IMR-90 (cell line): Measurements from ENCODE around the gene CDR2L. TPM values are rescaled to one million over a fixed set of nuclear protein-coding genes. Genes with fewer than 3 reads are reported as not detected.

Experiments
- ATAC-seq: fragments of 200-7000 bp; cut with Tn5 transposase; 2 replicates; pipeline ENCODE4 v1.9.1; 2020; ENCODE audit warnings: low read depth, mild to moderate bottlenecking, moderate library complexity
- BruUV-seq: library from RNA; stranded (reverse); fragments of 400-500 nt; replicated peaks from 2 replicates; lab custom pipeline; 2021; lab: Mats Ljungman, UMichigan
- CTCF ChIA-PET: fragments of 300-600 bp; formaldehyde crosslinking; extraction: SDS; loops from one replicate; lab custom pipeline; 2021; ENCODE audit warnings: antibody characterized with exemption; lab: Yijun Ruan, JAX
- POLR2A ChIA-PET: fragments of 300-600 bp; sonication (Branson Sonifier 250); formaldehyde crosslinking; loops from one replicate; lab custom pipeline; 2022; ENCODE audit warnings: antibody characterized with exemption; ENCODE audit not compliant: unreplicated experiment; lab: Charles Lee
- DNase-seq: peaks from one replicate; pipeline ENCODE4 v3.0.0; 2013
- H2AFZ ChIP-seq: replicated peaks from 2 replicates; pipeline ENCODE3; 2013; ENCODE audit warnings: low read length, mild to moderate bottlenecking; ENCODE audit not compliant: poor library complexity
- H2AK5ac ChIP-seq: 2 replicates; pipeline ENCODE4 v1.6.1; 2013; ENCODE audit warnings: low read depth, low read length, inconsistent platforms
- H2AK9ac ChIP-seq: replicated peaks from 2 replicates; pipeline ENCODE3; 2013; ENCODE audit warnings: mild to moderate bottlenecking, low read depth, low read length, moderate library complexity; ENCODE audit not compliant: poor library complexity
- H2BK120ac ChIP-seq: 2 replicates; pipeline ENCODE4 v1.6.1; 2013; ENCODE audit warnings: low read depth, low read length, inconsistent platforms
- H2BK15ac ChIP-seq: 3 replicates; pipeline ENCODE4 v1.6.1; 2013; ENCODE audit warnings: low read depth, low read length, inconsistent platforms
- H2BK20ac ChIP-seq: 2 replicates; pipeline ENCODE4 v1.6.1; 2013; ENCODE audit warnings: low read depth, mild to moderate bottlenecking, inconsistent platforms, low read length, moderate library complexity
- H2BK5ac ChIP-seq: 2 replicates; pipeline ENCODE4 v1.6.1; 2013; ENCODE audit warnings: mild to moderate bottlenecking, low read depth, low read length, inconsistent platforms; ENCODE audit not compliant: poor library complexity, severe bottlenecking
- H3K14ac ChIP-seq: replicated peaks from 2 replicates; pipeline ENCODE4 v1.6.1; 2013; ENCODE audit warnings: low read depth, low read length, inconsistent platforms
- H3K18ac ChIP-seq: 2 replicates; pipeline ENCODE4 v1.6.1; 2013; ENCODE audit warnings: low read depth, low read length, control low read depth
- H3K23ac ChIP-seq: 2 replicates; pipeline ENCODE4 v1.6.1; 2013; ENCODE audit warnings: low read depth, low read length, inconsistent platforms
- H3K27ac ChIP-seq: 2 replicates; pipeline ENCODE4 v1.5.1; 2013; ENCODE audit warnings: mild to moderate bottlenecking, control low read depth, low read length; ENCODE audit not compliant: insufficient read depth
- H3K27me3 ChIP-seq: 2 replicates; pipeline ENCODE4 v1.6.1; 2013; ENCODE audit warnings: low read length; ENCODE audit not compliant: control insufficient read depth, insufficient read depth
- H3K36me3 ChIP-seq: 2 replicates; pipeline ENCODE4 v1.6.1; 2013; ENCODE audit warnings: low read length, mixed read lengths; ENCODE audit not compliant: control insufficient read depth, insufficient read depth
- H3K4ac ChIP-seq: 2 replicates; pipeline ENCODE4 v1.6.1; 2013; ENCODE audit warnings: low read depth, low read length, inconsistent platforms
- H3K4me1 ChIP-seq: 2 replicates; pipeline ENCODE4 v1.6.1; 2013; ENCODE audit warnings: low read length, mixed read lengths; ENCODE audit not compliant: control insufficient read depth, insufficient read depth
- H3K4me2 ChIP-seq: 2 replicates; pipeline ENCODE4 v1.6.1; 2013; ENCODE audit warnings: low read depth, mild to moderate bottlenecking, control low read depth, low read length, moderate library complexity
- H3K4me3 ChIP-seq: 2 replicates; pipeline ENCODE4 v1.5.1; 2013; ENCODE audit warnings: low read depth, mild to moderate bottlenecking, control low read depth, low read length, moderate library complexity; ENCODE audit not compliant: insufficient read depth
- H3K56ac ChIP-seq: 2 replicates; pipeline ENCODE4 v1.6.1; 2013; ENCODE audit warnings: low read length, inconsistent platforms; ENCODE audit not compliant: insufficient read depth; ENCODE audit errors: extremely low read depth
- H3K79me1 ChIP-seq, 2 experiments: 2 replicates each; pipeline ENCODE4 v1.6.1; 2013; ENCODE audit warnings: low read length in 2 of 2, inconsistent platforms in 1 of 2, low read depth in 1 of 2
- H3K9ac ChIP-seq: 2 replicates; pipeline ENCODE4 v1.6.1; 2013; ENCODE audit warnings: low read depth, low read length, control low read depth
- H3K9me1 ChIP-seq: 2 replicates; pipeline ENCODE4 v1.6.1; 2013; ENCODE audit warnings: low read length, inconsistent platforms; ENCODE audit not compliant: insufficient read depth
- H3K9me3 ChIP-seq: 2 replicates; pipeline ENCODE4 v1.6.1; 2013; ENCODE audit warnings: low read length; ENCODE audit not compliant: control insufficient read depth, insufficient read depth
- H4K20me1 ChIP-seq: 2 replicates; pipeline ENCODE4 v1.6.1; 2013; ENCODE audit warnings: low read length, inconsistent platforms; ENCODE audit not compliant: insufficient read depth
- H4K5ac ChIP-seq: 2 replicates; pipeline ENCODE4 v1.6.1; 2013; ENCODE audit warnings: mild to moderate bottlenecking, low read depth, low read length, control low read depth
- H4K8ac ChIP-seq, 2 experiments: 2 replicates each; pipeline ENCODE4 v1.6.1; 2013; ENCODE audit warnings: low read depth in 2 of 2, low read length in 2 of 2, control low read depth in 1 of 2, inconsistent platforms in 1 of 2
- H4K91ac ChIP-seq: 2 replicates; pipeline ENCODE4 v1.6.1; 2013; ENCODE audit warnings: low read depth, low read length, inconsistent platforms; ENCODE audit not compliant: insufficient read depth
- BHLHE40 ChIP-seq: fragments of 150-350 bp; IDR thresholded peaks from 2 replicates; pipeline ENCODE4 v1.6.1; 2016; ENCODE audit warnings: mild to moderate bottlenecking, low read depth, low read length
- CEBPB ChIP-seq: IDR thresholded peaks from 2 replicates; pipeline ENCODE4 v1.6.1; 2012; ENCODE audit warnings: low read depth, low read length, improper control_type of control experiment
- CHD1 ChIP-seq: IDR thresholded peaks from 2 replicates; pipeline ENCODE4 v1.6.1; 2012; ENCODE audit warnings: low read depth, low read length, improper control_type of control experiment
- FOS ChIP-seq: fragments of 150-350 bp; IDR thresholded peaks from 2 replicates; pipeline ENCODE4 v1.6.1; 2016; ENCODE audit warnings: low read depth, low read length
- MAFK ChIP-seq: IDR thresholded peaks from 2 replicates; pipeline ENCODE4 v1.6.1; 2012; ENCODE audit warnings: low read depth, low read length, improper control_type of control experiment
- MAZ ChIP-seq: IDR thresholded peaks from 2 replicates; pipeline ENCODE4 v1.6.1; 2012; ENCODE audit warnings: low read depth, mild to moderate bottlenecking, low read length, improper control_type of control experiment, moderate library complexity, borderline replicate concordance
- MXI1 ChIP-seq: IDR thresholded peaks from 2 replicates; pipeline ENCODE4 v1.6.1; 2012; ENCODE audit warnings: low read depth, mild to moderate bottlenecking, low read length, moderate library complexity, borderline replicate concordance
- NFE2L2 ChIP-seq: fragments of 150-350 bp; IDR thresholded peaks from 2 replicates; pipeline ENCODE4 v1.6.1; 2016; ENCODE audit warnings: low read depth, mild to moderate bottlenecking, low read length
- POLR2A ChIP-seq: IDR thresholded peaks from 2 replicates; pipeline ENCODE4 v1.6.1; 2012; ENCODE audit warnings: mild to moderate bottlenecking, low read depth, low read length
- RAD21 ChIP-seq: IDR thresholded peaks from 2 replicates; pipeline ENCODE4 v1.6.1; 2012; ENCODE audit warnings: low read length, improper control_type of control experiment
- RCOR1 ChIP-seq: IDR thresholded peaks from 2 replicates; pipeline ENCODE4 v1.6.1; 2012; ENCODE audit warnings: mild to moderate bottlenecking, low read length, improper control_type of control experiment; ENCODE audit not compliant: insufficient replicate concordance
- RFX5 ChIP-seq: IDR thresholded peaks from 2 replicates; pipeline ENCODE4 v1.8.0; 2012; ENCODE audit warnings: low read depth, mild to moderate bottlenecking, low read length, moderate library complexity
- SMC3 ChIP-seq: fragments of 150-350 bp; IDR thresholded peaks from 2 replicates; pipeline ENCODE4 v1.6.1; 2016; ENCODE audit warnings: low read depth, mild to moderate bottlenecking, antibody characterized with exemption, low read length, moderate library complexity
- WGBS, 2 experiments: methylation state at CpG; one replicate each; pipeline versions ENCODE4 v1.1.5 to v1.1.7; 2013; ENCODE audit warnings: missing lambda C conversion rate in 2 of 2; ENCODE audit not compliant: insufficient read length in 1 of 2; ENCODE audit errors: extremely low coverage in 2 of 2; 5-methylcytosine and 5-hydroxymethylcytosine counted together
- dilution Hi-C: fragments of 300-500 bp; cut with HindIII; formaldehyde crosslinking; loops from one replicate; pipeline ENCODE4 v1.14.3; 2018; ENCODE audit warnings: low sequenced_read_pairs; ENCODE audit not compliant: unreplicated experiment
- in situ Hi-C: fragments of 300-500 bp; cut with MboI; formaldehyde crosslinking; loops from 3 replicates; pipeline ENCODE4 v1.14.3; 2019; ENCODE audit warnings: low sequenced_read_pairs, inconsistent platforms, mixed read lengths
- intact Hi-C: fragments of 100-400 bp; cut with micrococcal nuclease; formaldehyde crosslinking; loops from 2 replicates; pipeline ENCODE4 v1.10.0; 2022
- polyA plus RNA-seq, 3 experiments: library from polyadenylated mRNA; depleted of rRNA; stranded (reverse); fragments of >200 nt; gene quantifications; 2 replicates each; pipeline ENCODE4 v1.2.3, GENCODE V29; 2012; ENCODE audit warnings: low replicate concordance in 1 of 3
- total RNA-seq: library from RNA; depleted of rRNA; stranded (reverse); fragments of >200 nt; gene quantifications from 2 replicates; pipeline ENCODE4 v1.2.3, GENCODE V29; 2012
- TF ChIP-seq, protein P1 (sequence below): fragments of 150-350 bp; IDR thresholded peaks from 2 replicates; pipeline ENCODE4 v1.6.1; 2017; ENCODE audit warnings: mild to moderate bottlenecking, antibody characterized with exemption, low read length, low read depth
- TF ChIP-seq, protein P2 (sequence below): conservative IDR thresholded peaks from 2 replicates; pipeline ENCODE4 v1.5.1; 2012; ENCODE audit warnings: mild to moderate bottlenecking, low read depth, low read length, improper control_type of control experiment

The CDR2L gene
- total and polyA plus RNA-seq, 2 of the 4 experiments (the other 2 are of a cell fraction), result 5.7 to 18.9 TPM

DNA sequence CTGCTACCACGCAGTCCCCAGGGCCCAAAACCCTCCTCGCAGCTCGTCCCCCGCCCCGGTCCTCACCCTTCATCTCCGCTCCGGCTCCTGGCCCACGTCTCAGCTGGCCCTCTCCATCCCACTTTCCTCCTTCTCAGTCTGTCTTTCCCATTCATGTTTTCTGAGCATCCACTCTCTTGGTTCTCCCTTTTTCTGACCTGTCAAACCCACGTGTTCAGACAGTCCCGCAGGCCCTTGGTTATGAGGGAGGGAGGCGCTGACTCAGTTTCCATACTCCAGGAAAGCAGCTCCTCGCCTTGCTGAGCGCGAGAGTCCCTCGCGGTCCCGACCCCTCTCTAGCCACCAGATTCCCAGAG lies 14.5 kb upstream of the CDR2L start:
- H3K14ac ChIP-seq, result no peak overlapping the region
- in situ Hi-C loops (no loop called here), dilution Hi-C loops (no loop called here), intact Hi-C loops (no loop called here)
- no peak overlapping the region for H4K91ac ChIP-seq
- peak overlapping the region; percentile 71 for H2AFZ ChIP-seq
- H2BK15ac ChIP-seq, result no peak overlapping the region
- DNase-seq (no peak), ATAC-seq (no peak)
- H3K56ac ChIP-seq, result no peak overlapping the region
- no peak overlapping the region for H3K27ac ChIP-seq
- H3K9me3 ChIP-seq, result no peaks in the 10 kb centered on the region
- WGBS, 2 experiments, result 20% methylated on average over 3 of the region's 17 CpGs; no CpG with 5 or more reads in 1 of the 2 experiments
- H2AK5ac ChIP-seq, result no peak overlapping the region
- H2BK20ac ChIP-seq, result no peak overlapping the region
- ChIA-PET CTCF (no interaction called here), POLR2A (interaction anchor here (0.8 to 1.3 kb wide), 2 partner anchors 14 to 16 kb away, joined by 4 to 5 read pairs; partner anchors contain the start of gene CDR2L)
- no peak overlapping the region for H2AK9ac ChIP-seq
- H3K4me3 ChIP-seq, result peak overlapping the region; percentile 18; the same call in 1 of the 2 replicates
- H3K18ac ChIP-seq, result no peak overlapping the region
- H3K23ac ChIP-seq, result no peak overlapping the region
- no peaks in the 10 kb centered on the region for H3K79me1 ChIP-seq
- no peak overlapping the region for H4K5ac ChIP-seq
- TF ChIP-seq RAD21 (no peak), CHD1 (no peak), MAFK (no peak), SMC3 (no peak), RCOR1 (no peak), CEBPB (no peak), NFE2L2 (no peak), FOS (no peak), POLR2A (no peak), RFX5 (no peak), MXI1 (no peak), MAZ (no peak), BHLHE40 (no peak)
- TF ChIP-seq, protein P1, sequence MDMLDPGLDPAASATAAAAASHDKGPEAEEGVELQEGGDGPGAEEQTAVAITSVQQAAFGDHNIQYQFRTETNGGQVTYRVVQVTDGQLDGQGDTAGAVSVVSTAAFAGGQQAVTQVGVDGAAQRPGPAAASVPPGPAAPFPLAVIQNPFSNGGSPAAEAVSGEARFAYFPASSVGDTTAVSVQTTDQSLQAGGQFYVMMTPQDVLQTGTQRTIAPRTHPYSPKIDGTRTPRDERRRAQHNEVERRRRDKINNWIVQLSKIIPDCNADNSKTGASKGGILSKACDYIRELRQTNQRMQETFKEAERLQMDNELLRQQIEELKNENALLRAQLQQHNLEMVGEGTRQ, result no peak
- TF ChIP-seq, protein P2, sequence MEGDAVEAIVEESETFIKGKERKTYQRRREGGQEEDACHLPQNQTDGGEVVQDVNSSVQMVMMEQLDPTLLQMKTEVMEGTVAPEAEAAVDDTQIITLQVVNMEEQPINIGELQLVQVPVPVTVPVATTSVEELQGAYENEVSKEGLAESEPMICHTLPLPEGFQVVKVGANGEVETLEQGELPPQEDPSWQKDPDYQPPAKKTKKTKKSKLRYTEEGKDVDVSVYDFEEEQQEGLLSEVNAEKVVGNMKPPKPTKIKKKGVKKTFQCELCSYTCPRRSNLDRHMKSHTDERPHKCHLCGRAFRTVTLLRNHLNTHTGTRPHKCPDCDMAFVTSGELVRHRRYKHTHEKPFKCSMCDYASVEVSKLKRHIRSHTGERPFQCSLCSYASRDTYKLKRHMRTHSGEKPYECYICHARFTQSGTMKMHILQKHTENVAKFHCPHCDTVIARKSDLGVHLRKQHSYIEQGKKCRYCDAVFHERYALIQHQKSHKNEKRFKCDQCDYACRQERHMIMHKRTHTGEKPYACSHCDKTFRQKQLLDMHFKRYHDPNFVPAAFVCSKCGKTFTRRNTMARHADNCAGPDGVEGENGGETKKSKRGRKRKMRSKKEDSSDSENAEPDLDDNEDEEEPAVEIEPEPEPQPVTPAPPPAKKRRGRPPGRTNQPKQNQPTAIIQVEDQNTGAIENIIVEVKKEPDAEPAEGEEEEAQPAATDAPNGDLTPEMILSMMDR, result no peak
- no peak overlapping the region for H3K4ac ChIP-seq
- H2BK5ac ChIP-seq, result no peak overlapping the region
- H2BK120ac ChIP-seq, result no peak overlapping the region
- no peak overlapping the region for H3K9ac ChIP-seq
- H3K4me1 ChIP-seq, result 0 out of 2 replicates have a peak, but pooled peaks cover 2% of the 10 kb centered on the region
- H3K27me3 ChIP-seq, result peaks cover 49% of the 10 kb centered on the region
- H3K4me2 ChIP-seq, result peak overlapping the region; percentile 66
- no peaks in the 10 kb centered on the region for H3K9me1 ChIP-seq
- no peaks in the 10 kb centered on the region for H3K36me3 ChIP-seq
- no peaks in the 10 kb centered on the region for H4K20me1 ChIP-seq
- no peak overlapping the region for H4K8ac ChIP-seq
- BruUV-seq, result no TSS peak
